OCI-LY7 (cell line): Measurements from ENCODE around the gene GNB2. TPM values are rescaled to one million over a fixed set of nuclear protein-coding genes. Genes with fewer than 3 reads are reported as not detected.

ENCODE experiments used
- BruUV-seq: library from RNA; stranded (reverse); fragments of 400-500 nt; replicated peaks from 2 replicates; lab custom pipeline; 2021; lab: Mats Ljungman, UMichigan
- CTCF ChIA-PET: fragments of 300-600 bp; sonication (Branson Sonifier 250); formaldehyde crosslinking; loops from one replicate; lab custom pipeline; 2022; ENCODE audit warnings: antibody characterized with exemption; ENCODE audit not compliant: unreplicated experiment; lab: Charles Lee
- POLR2A ChIA-PET: fragments of 300-600 bp; sonication (Branson Sonifier 250); formaldehyde crosslinking; loops from one replicate; lab custom pipeline; 2022; ENCODE audit warnings: antibody characterized with exemption; lab: Charles Lee
- DNase-seq: peaks from one replicate; pipeline ENCODE4 v3.0.0-alpha.2; 2015; ENCODE audit warnings: low spot score
- H2AFZ ChIP-seq: fragments of 200-600 bp; sonication (generic), shearing (Covaris generic); 2 replicates; pipeline ENCODE4 v1.6.1; 2014; ENCODE audit warnings: mild to moderate bottlenecking, antibody characterized with exemption, low read length, moderate library complexity
- H3K27ac ChIP-seq: fragments of 200-600 bp; sonication (generic); 2 replicates; pipeline ENCODE4 v1.5.1; 2014; ENCODE audit warnings: mixed run types, low read depth, mild to moderate bottlenecking, moderate library complexity, low read length, inconsistent platforms; ENCODE audit not compliant: poor library complexity, severe bottlenecking
- H3K36me3 ChIP-seq: fragments of 200-600 bp; sonication (generic); 2 replicates; pipeline ENCODE4 v1.6.1; 2014; ENCODE audit warnings: mild to moderate bottlenecking, antibody characterized with exemption, low read length, moderate library complexity, mixed read lengths; ENCODE audit not compliant: insufficient read depth
- H3K4me1 ChIP-seq: fragments of 200-600 bp; sonication (generic); 2 replicates; pipeline ENCODE4 v1.5.1; 2014; ENCODE audit warnings: mild to moderate bottlenecking, low read length; ENCODE audit not compliant: insufficient read depth, poor library complexity, severe bottlenecking
- H3K4me2 ChIP-seq: fragments of 200-600 bp; sonication (generic); 2 replicates; pipeline ENCODE4 v1.6.1; 2014; ENCODE audit warnings: mild to moderate bottlenecking, low read length
- H3K4me3 ChIP-seq: fragments of 200-600 bp; sonication (generic); 2 replicates; pipeline ENCODE4 v1.5.1; 2014; ENCODE audit warnings: mild to moderate bottlenecking, low read depth, low read length; ENCODE audit not compliant: poor library complexity, severe bottlenecking
- H3K79me2 ChIP-seq: fragments of 200-600 bp; sonication (generic); 2 replicates; pipeline ENCODE4 v1.6.1; 2016; ENCODE audit warnings: low read depth, mild to moderate bottlenecking, low read length, moderate library complexity, mixed read lengths; ENCODE audit not compliant: insufficient read depth
- H3K9me2 ChIP-seq: fragments of 200-600 bp; sonication (generic); 2 replicates; pipeline ENCODE4 v1.6.1; 2016; ENCODE audit warnings: mild to moderate bottlenecking, low read length, mixed read lengths; ENCODE audit not compliant: insufficient read depth
- H3K9me3 ChIP-seq: fragments of 200-600 bp; sonication (generic); 2 replicates; pipeline ENCODE4 v1.6.1; 2014; ENCODE audit warnings: mild to moderate bottlenecking, mixed run types, low read length, mixed read lengths
- H4K20me1 ChIP-seq: fragments of 200-600 bp; sonication (generic); 2 replicates; pipeline ENCODE4 v1.6.1; 2014; ENCODE audit warnings: mild to moderate bottlenecking, antibody characterized with exemption, low read length, moderate library complexity, mixed read lengths; ENCODE audit not compliant: insufficient read depth
- CTCF ChIP-seq: fragments of 200-600 bp; sonication (generic); conservative IDR thresholded peaks from 2 replicates; pipeline ENCODE4 v1.5.1; 2014; ENCODE audit warnings: mild to moderate bottlenecking, antibody characterized with exemption, low read length, moderate library complexity, mixed read lengths
- EZH2phosphoT487 ChIP-seq: fragments of 200-600 bp; sonication (generic); IDR thresholded peaks from 2 replicates; pipeline ENCODE4 v1.6.1; 2018; ENCODE audit warnings: low read depth, borderline replicate concordance, mild to moderate bottlenecking, mixed run types, antibody characterized with exemption, low read length, moderate library complexity, mixed read lengths
- intact Hi-C: fragments of 100-400 bp; cut with micrococcal nuclease; formaldehyde crosslinking; loops from one replicate; pipeline ENCODE4 v1.10.0; 2022; ENCODE audit not compliant: unreplicated experiment
- total RNA-seq, 2 experiments: library from RNA; depleted of rRNA in 1 of 2; stranded (reverse); fragments of >200 nt in 1 of 2; shearing (Covaris generic) in 1 of 2; gene quantifications; 2 replicates each; pipeline ENCODE4 v1.2.3, GENCODE V29; 2014 to 2022

GNB2 gene
- total RNA-seq, 2 experiments from 2014 or later = 80.4 to 174 TPM

- TF ChIP-seq CTCF (peak; percentile 88), EZH2phosphoT487 (no peak)
Observed at GRCh38 chr7:100705320-100705752, 31.8 kb downstream of the GNB2 start.

GRCh38 chr7:100705753-100706671 is 32.5 kb downstream of the GNB2 start, which contains the start of gene POP7:
POP7 (plus strand) TSS chr7:100706121; CDS start chr7:100706831, 710 bp downstream.
- H2AFZ ChIP-seq = peak within 1 kb of the TSS; percentile 81
- 0 out of 2 replicates have a peak, but pooled peaks cover 6% of the 10 kb centered on the region for H4K20me1 ChIP-seq
- H3K4me3 ChIP-seq = peak within 1 kb of the TSS; percentile 99
- no peaks in the 10 kb centered on the region for H3K9me2 ChIP-seq
- ChIA-PET CTCF (interaction anchor here (0.6 to 1.7 kb wide), 9 partner anchors 10 to 631 kb away, joined by 3 to 13 read pairs (median 4); partner anchors contain the start of genes MOSPD3 and SLC12A9), POLR2A (interaction anchor here (0.6 to 2.4 kb wide), 22 partner anchors 8 to 1268 kb away, joined by 3 to 28 read pairs (median 3); partner anchors contain the start of genes FBXO24, LRCH4, MOSPD3 and SAP25)
- peaks cover 28% of the 10 kb centered on the region for H3K36me3 ChIP-seq
- BruUV-seq = TSS peak; percentile 91
- H3K27ac ChIP-seq = peak within 1 kb of the TSS; percentile 88
- H3K9me3 ChIP-seq = no peaks in the 10 kb centered on the region
- H3K4me2 ChIP-seq = peak within 1 kb of the TSS; percentile 97
- H3K79me2 ChIP-seq = peaks cover 25% of the 10 kb centered on the region
- H3K4me1 ChIP-seq = peaks cover 18% of the 10 kb centered on the region
- DNase-seq = peak; percentile 99
- intact Hi-C loops = loop anchor here (1.0 to 5.0 kb wide), 3 partner anchors 19 to 146 kb away; partner anchors contain the start of gene SLC12A9
- no peak for TF ChIP-seq CTCF
- no peak for TF ChIP-seq EZH2phosphoT487

More at GRCh38 chr7:100705320-100705752, 31.8 kb downstream of the GNB2 start:
- Histone ChIP-seq H3K9me3 (no peaks in the 10 kb centered on the region), H3K4me2 (peak overlapping the region; percentile 97), H3K36me3 (peaks cover 28% of the 10 kb centered on the region), H3K79me2 (peaks cover 25% of the 10 kb centered on the region), H3K9me2 (no peaks in the 10 kb centered on the region), H2AFZ (peak overlapping the region; percentile 81), H3K27ac (peak overlapping the region; percentile 88), H3K4me1 (peaks cover 18% of the 10 kb centered on the region), H3K4me3 (peak overlapping the region; percentile 99), H4K20me1 (0 out of 2 replicates have a peak, but pooled peaks cover 6% of the 10 kb centered on the region)
- intact Hi-C loops = loop anchor here (1.0 to 5.0 kb wide), 3 partner anchors 20 to 147 kb away; partner anchors contain the start of gene SLC12A9
- peak; percentile 83 for DNase-seq
- POLR2A ChIA-PET = interaction anchor here (0.6 to 2.4 kb wide), 19 partner anchors 9 to 523 kb away, joined by 3 to 28 read pairs (median 3); partner anchors contain the start of genes FBXO24, LRCH4, MOSPD3 and SLC12A9
- CTCF ChIA-PET = interaction anchor here (0.9 to 1.7 kb wide), 6 partner anchors 9 to 483 kb away, joined by 3 to 6 read pairs (median 4); partner anchors contain the start of genes MOSPD3 and SLC12A9
- TSS peak; percentile 92 for BruUV-seq
